Testis (tissue), 2 donors: Measurements from ENCODE around the gene VIM.

Source experiments
- CTCF ChIP-seq, 3 experiments: fragments of 450-650 bp in 2 of 3; fragments of 200-600 bp in 1 of 3; sonication (generic) in 1 of 3; IDR thresholded peaks; one replicate each; pipeline ENCODE4 v1.5.1; 2016 to 2019; ENCODE audit warnings: antibody characterized with exemption in 3 of 3, mild to moderate bottlenecking in 2 of 3, moderate library complexity in 1 of 3
- POLR2A ChIP-seq: fragments of 450-650 bp; IDR thresholded peaks from one replicate; pipeline ENCODE4 v1.6.1; 2017; ENCODE audit warnings: antibody characterized with exemption, mild to moderate bottlenecking, moderate library complexity

DNA sequence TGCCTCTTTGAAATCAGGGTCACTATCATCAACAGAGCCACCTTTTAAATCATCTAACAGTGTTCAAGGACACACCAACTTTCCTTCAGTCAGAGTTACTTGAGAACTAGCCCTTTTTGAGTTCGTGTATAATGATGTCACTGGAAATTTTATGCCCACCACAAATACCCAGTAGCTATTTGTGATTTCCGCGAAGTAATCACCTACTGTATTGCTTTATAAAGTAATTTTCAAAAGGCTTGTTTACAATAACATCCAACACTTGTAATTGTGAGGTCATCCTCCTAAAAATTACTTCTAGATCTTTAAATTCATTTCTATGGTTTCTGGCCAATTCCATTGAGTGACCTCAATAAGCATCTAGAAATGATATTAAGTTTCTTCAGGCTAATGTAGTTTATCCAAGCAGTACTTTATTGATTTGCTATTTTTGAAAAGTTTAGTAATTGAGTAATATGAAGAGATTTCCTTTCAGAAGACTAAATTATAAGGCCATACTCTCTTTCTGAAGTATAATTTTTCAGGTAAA lies 39.3 kb upstream of the VIM start:
- no peak for TF ChIP-seq CTCF (IDR thresholded peaks at IDR 0.05)
- TF ChIP-seq POLR2A: no peak
